Measurements from ENCODE around the gene ABCC1. TPM values are rescaled to one million over a fixed set of nuclear protein-coding genes. Genes with fewer than 3 reads are reported as not detected.

The ABCC1 gene
- total and polyA plus RNA-seq, 2 of the 4 experiments (the other 2 are of a cell fraction), result 39.4 to 66.0 TPM

GRCh38 chr16:16080465-16081065 lies 131.1 kb downstream of the ABCC1 start:
- peak overlapping the region; percentile 51; the same call in 1 of the 2 replicates for H3K18ac ChIP-seq (ENCODE audit: low read depth, low read length)
- no peak overlapping the region for H3K4me3 ChIP-seq (ENCODE audit: insufficient read depth, low read depth, low read length)
- dilution Hi-C loops (cut with HindIII; ENCODE audit: low sequenced_read_pairs, unreplicated experiment) (no loop called here), in situ Hi-C loops (cut with MboI; ENCODE audit: low sequenced_read_pairs) (no loop called here), intact Hi-C loops (cut with micrococcal nuclease) (no loop called here)
- H3K36me3 ChIP-seq (ENCODE audit: control insufficient read depth, insufficient read depth, low read length), result peaks cover 87% of the 10 kb centered on the region
- no peak overlapping the region for H4K5ac ChIP-seq (ENCODE audit: low read depth, low read length)
- H3K9me3 ChIP-seq (ENCODE audit: control insufficient read depth, insufficient read depth, low read length), result peaks cover 12% of the 10 kb centered on the region
- no peak for TF ChIP-seq BHLHE40 (IDR thresholded peaks at IDR 0.05; ENCODE audit: low read depth, low read length)
- peak overlapping the region; percentile 62; the same call in 1 of the 2 replicates for H3K14ac ChIP-seq (replicated peaks; ENCODE audit: low read depth, low read length)
- H2AK9ac ChIP-seq (replicated peaks; ENCODE audit: low read depth, low read length, poor library complexity), result peak overlapping the region; percentile 50
- peaks cover 19% of the 10 kb centered on the region; the same call in 1 of the 2 replicates for H4K20me1 ChIP-seq (ENCODE audit: insufficient read depth, low read length)
- H3K9ac ChIP-seq (ENCODE audit: low read depth, low read length), result no peak overlapping the region
- ChIA-PET POLR2A (ENCODE audit: unreplicated experiment) (no interaction called here), CTCF (interaction anchor here (0.9 kb wide), 1 partner anchor 192 kb away, joined by 3 read pairs; the partner anchor contains the start of gene CEP20)
- peak overlapping the region in 1 of 2 experiments; percentile 38; a peak in 1 of 4 replicates for H4K8ac ChIP-seq (ENCODE audit: low read depth in 2 of 2, low read length in 2 of 2)
- peaks cover 43 to 77% of the 10 kb centered on the region in 2 experiments for H3K79me1 ChIP-seq (ENCODE audit: low read depth in 1 of 2, low read length in 2 of 2)
- peaks cover 25% of the 10 kb centered on the region for H3K9me1 ChIP-seq (ENCODE audit: insufficient read depth, low read length)
- H2BK120ac ChIP-seq (ENCODE audit: low read depth, low read length), result no peak overlapping the region
- no peak overlapping the region for H2BK20ac ChIP-seq (ENCODE audit: low read depth, low read length)
- DNase-seq, result no peak
- no peak overlapping the region for H3K4me2 ChIP-seq (ENCODE audit: low read depth, low read length)
- no peak overlapping the region for H3K56ac ChIP-seq (ENCODE audit: extremely low read depth, insufficient read depth, low read length)
- H3K27ac ChIP-seq (ENCODE audit: insufficient read depth, low read length), result no peak overlapping the region; the same call in 1 of the 2 replicates
- H4K91ac ChIP-seq (ENCODE audit: insufficient read depth, low read depth, low read length), result peak overlapping the region; percentile 32; the same call in 1 of the 2 replicates
- ATAC-seq (ENCODE audit: low read depth), result no peak
- no peak overlapping the region for H2AFZ ChIP-seq (replicated peaks; ENCODE audit: low read length, poor library complexity)
- no peaks in the 10 kb centered on the region for H3K27me3 ChIP-seq (ENCODE audit: control insufficient read depth, insufficient read depth, low read length)
- peak overlapping the region; percentile 34 for H2BK5ac ChIP-seq (ENCODE audit: low read depth, low read length, poor library complexity, severe bottlenecking)
- 0 out of 2 replicates have a peak overlapping the region, but pooled peaks have one; percentile 30 for H2AK5ac ChIP-seq (ENCODE audit: low read depth, low read length)
- no peak overlapping the region; the same call in 2 of the 3 replicates for H2BK15ac ChIP-seq (ENCODE audit: low read depth, low read length)
- no peak overlapping the region for H3K23ac ChIP-seq (ENCODE audit: low read depth, low read length)
- BruUV-seq (replicated peaks), result no TSS peak
- peaks cover 12% of the 10 kb centered on the region for H3K4me1 ChIP-seq (ENCODE audit: control insufficient read depth, insufficient read depth, low read length)
- WGBS, 2 experiments (ENCODE audit: extremely low coverage in 2 of 2, insufficient read length in 1 of 2), result 76% methylated on average over 4 of the region's 10 CpGs; no CpG with 5 or more reads in 1 of the 2 experiments
- no peak overlapping the region; the same call in 1 of the 2 replicates for H3K4ac ChIP-seq (ENCODE audit: low read depth, low read length)

All from IMR-90 (cell line).